GM12891 (cell line): Measurements from ENCODE around the gene LCE1F.

Experiments used
- PAX5 ChIP-seq: IDR thresholded peaks from 2 replicates; pipeline ENCODE4 v1.6.1; 2011; ENCODE audit warnings: low read length, moderate library complexity, mild to moderate bottlenecking; ENCODE audit not compliant: insufficient read depth, severe bottlenecking
- POLR2A ChIP-seq: IDR thresholded peaks from 2 replicates; pipeline ENCODE4 v1.6.1; 2011; ENCODE audit warnings: low read depth, low read length, control low read depth
- POLR2AphosphoS5 ChIP-seq: IDR thresholded peaks from 2 replicates; pipeline ENCODE4 v1.6.1; 2011; ENCODE audit warnings: low read depth, low read length, control low read depth
- POU2F2 ChIP-seq: IDR thresholded peaks from 2 replicates; pipeline ENCODE4 v1.6.1; 2011; ENCODE audit warnings: low read depth, mild to moderate bottlenecking, control low read depth, low read length, moderate library complexity
- SPI1 ChIP-seq: IDR thresholded peaks from 2 replicates; pipeline ENCODE4 v1.6.1; 2011; ENCODE audit warnings: low read depth, low read length, control low read depth
- TAF1 ChIP-seq: IDR thresholded peaks from 2 replicates; pipeline ENCODE4 v1.6.1; 2011; ENCODE audit warnings: low read depth, low read length, control low read depth

GRCh38 chr1:152783095-152783494 is 8.2 kb downstream of the LCE1F start:
- TF ChIP-seq POLR2A (no peak), POLR2AphosphoS5 (no peak), POU2F2 (no peak), TAF1 (no peak), SPI1 (no peak), PAX5 (no peak)
